ENCODE data around the gene ANKFY1.

Gene ANKFY1

GRCh38 chr17:4175921-4176807 is 87.6 kb downstream of the ANKFY1 start:
- no peak for DNase-seq

DNA sequence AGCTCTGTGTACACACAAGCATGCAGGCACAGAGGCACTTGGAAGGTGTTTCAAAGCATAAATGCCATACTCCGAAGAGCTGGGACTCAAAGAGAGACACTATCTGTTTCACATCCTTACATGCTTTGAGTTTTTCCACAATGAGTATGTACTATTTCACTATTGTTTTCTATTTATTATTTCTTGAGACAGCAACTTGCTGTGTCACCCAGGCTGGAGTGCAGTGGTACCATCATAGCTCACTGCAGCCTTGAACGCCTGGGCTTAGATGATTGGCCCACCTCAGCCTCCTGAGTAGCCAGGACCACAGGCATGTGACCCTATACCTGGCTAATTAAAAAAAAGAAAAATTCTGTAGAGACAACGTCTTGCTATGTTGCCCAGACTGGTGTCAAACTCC is 89.2 kb downstream of the ANKFY1 start:
- DNase-seq = no peak

DNA sequence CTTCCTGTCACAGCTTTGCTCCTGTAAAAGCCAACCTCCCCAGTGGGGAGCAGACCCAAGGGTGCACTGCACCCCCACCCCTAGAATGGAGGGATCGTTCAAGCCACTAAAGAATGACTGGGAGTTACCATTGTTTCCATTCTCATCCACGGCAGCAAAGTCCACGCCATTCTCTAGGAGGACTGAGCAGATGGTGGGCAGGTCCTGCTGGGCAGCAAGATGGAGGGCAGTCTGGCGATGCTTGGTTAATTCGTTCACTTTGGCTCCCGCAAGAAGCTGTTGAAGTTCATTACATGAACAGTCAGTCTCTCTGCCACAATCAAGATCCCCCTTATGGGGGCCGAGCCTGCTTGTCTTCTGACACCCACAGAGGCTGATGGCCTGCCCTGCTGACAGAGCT is 90.0 kb downstream of the ANKFY1 start:
- no peak for DNase-seq

GRCh38 chr17:4172356-4172755 is 91.4 kb downstream of the ANKFY1 start:
- DNase-seq = no peak

DNA sequence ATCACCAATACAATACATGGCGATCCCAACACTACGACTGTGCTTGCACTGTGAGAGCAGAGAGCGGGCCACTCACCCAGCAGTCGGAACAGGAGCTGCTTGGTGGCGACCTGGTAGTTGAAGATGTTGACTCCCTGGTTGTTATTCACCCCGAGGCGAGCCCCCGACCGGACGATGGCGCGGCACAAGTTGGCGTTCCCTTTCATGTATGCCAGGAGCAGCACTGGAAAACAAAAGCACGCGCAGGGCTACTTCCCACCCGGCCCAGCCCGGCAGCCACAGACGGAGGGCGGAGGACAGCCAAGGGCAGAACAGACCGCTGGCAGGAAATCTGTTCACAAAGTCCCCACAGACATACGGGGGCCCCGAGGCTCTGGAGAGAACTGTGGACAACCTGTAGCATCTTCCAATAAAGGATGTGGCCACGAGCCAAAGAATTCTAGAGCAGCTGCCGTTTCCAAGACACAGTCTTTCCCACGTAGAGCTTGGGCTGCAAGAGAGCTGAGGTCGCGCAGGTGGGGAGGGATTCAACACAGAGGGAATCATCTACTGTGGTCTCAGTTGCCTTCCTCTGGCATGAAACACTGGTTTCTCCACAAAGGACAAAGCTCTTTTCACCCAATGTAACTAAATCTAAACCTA is 93.0 kb downstream of the ANKFY1 start:
- no peak for DNase-seq

GRCh38 chr17:4167786-4168185 is 96.0 kb downstream of the ANKFY1 start:
- peak; percentile 28 for DNase-seq

- no peak for DNase-seq
Observed at GRCh38 chr17:4166419-4166818, 97.4 kb downstream of the ANKFY1 start.

GRCh38 chr17:4165301-4166010 is 98.3 kb downstream of the ANKFY1 start:
- no peak for DNase-seq

GRCh38 chr17:4163951-4164350 is 99.8 kb downstream of the ANKFY1 start:
- peak; percentile 3 for DNase-seq

- DNase-seq = peak; percentile 17
Observed at GRCh38 chr17:4162775-4163466, 100.9 kb downstream of the ANKFY1 start.

GRCh38 chr17:4162321-4162720 is 101.5 kb downstream of the ANKFY1 start:
- DNase-seq = no peak

DNA sequence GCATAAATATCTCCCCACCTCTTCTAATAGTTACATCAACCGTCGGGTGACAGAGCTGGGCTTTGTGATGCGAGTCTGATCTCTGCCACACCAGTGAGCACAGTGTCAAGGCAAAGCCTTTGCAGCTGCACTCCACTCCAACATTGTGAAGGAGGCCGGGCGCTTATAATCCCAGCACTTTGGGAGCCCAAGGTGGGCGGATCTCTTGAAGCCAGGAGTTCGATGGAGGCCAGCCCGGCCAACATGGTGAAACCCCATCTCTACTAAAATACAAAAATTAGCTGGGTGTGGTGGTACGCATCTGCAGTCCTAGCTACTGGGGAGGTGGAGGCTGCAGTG is 101.8 kb downstream of the ANKFY1 start:
- DNase-seq = no peak

GRCh38 chr17:4161192-4161966 is 102.4 kb downstream of the ANKFY1 start:
- DNase-seq = peak; percentile 87

GRCh38 chr17:4160294-4160859 is 103.4 kb downstream of the ANKFY1 start:
- DNase-seq = no peak

- no peak for DNase-seq
Observed at GRCh38 chr17:4159761-4160160, 104.0 kb downstream of the ANKFY1 start.

- DNase-seq = no peak
Observed at GRCh38 chr17:4157618-4158333, 106.0 kb downstream of the ANKFY1 start.

DNA sequence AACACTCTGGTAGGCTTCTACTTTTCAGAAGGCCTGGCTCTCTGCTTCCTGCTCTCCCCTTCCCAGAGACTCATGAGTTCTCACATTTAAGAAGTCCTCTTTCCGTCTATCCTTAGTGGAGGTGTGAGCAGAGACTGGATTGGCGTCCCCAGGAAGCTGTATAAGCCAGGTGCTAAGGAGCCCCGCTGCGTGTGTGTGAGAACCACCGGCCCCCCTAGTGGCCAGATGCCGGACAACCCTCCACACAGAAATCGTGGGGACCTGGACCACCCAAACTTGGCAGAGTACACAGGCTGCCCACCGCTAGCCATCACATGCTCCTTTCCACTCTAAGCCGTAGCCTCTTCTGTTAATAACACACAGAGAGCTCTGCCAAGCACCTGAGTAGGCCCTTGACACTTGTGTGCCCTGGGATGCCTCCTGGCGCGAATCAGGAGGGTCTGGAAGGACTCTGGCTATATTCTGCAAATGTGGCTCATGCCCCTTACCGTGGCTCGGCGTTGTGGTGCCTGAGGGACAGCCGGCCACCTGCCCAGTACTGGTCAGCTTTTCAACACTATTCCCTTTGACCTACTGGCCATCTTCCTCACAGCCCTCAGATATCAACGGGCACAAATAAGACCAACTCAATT is 106.9 kb downstream of the ANKFY1 start:
- no peak for DNase-seq

DNA sequence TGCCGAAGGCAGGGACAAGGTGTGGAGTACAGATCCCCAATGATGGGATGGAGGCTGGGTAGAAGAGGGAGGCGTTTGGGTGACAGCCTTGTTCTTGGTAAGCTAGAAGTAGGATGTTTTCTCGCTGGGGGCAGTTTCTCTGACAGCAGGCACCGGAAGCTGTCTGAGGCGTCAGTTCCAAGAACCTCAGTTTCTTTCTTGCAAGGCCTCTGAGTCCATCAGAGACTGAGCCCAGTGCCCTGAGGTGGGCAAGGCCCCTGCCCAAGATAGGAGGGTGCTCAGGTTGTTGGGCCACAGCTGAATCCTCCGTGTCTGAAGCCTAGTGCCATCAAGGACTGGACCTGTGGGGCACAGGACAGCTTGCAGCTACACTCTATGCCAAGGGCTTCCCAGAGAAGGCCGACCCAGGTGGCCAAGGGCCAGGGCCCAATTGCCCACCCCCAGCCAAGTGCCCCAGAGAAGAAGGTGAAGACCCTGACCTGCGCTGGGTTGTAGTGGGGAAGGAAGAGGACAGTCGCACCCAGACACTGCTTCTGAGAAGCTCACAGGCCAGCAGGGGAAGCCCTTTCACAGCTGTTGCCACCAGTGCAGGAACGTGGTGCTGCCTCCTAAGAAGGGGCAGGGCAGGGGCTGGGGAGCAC is 107.7 kb downstream of the ANKFY1 start:
- no peak for DNase-seq

DNA sequence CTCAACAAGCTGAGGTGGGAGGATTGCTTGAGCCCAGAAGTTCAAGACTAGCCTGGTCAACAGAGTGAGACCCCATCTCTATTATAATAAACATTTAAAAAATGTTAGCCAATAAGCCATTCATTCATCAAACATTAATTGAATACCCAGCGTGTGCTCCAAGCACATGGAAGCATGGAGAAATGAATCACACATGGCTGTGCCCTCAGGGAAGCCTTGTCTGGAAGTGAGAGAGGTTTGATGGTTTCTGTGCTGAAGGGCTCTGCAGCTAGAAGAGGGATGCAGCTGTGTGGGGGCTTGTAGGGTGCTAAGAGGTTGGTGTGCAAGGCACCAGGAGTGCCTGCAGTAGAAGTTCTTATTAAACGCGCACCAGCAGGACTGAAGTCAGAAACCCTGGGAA is 109.6 kb downstream of the ANKFY1 start:
- no peak for DNase-seq

DNA sequence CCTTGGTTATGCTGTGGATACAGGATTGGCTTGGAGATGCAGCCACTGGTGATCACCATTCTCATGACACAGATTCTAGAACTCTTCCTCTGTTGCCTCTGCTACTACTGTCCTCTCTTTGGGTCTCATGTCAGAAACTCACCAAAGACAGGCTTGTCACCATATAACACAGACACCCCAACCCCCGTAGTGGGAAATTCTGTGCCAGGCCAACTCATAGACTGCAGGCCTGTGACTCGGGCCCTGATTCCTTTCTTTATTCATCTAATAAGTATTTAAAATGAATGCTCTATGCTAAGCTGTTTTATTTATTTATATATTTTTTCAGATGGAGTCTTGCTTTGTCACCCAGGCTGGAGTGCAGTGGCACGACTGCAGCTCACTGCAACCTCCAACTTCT is 111.3 kb downstream of the ANKFY1 start:
- DNase-seq = no peak

Data from GF-D8 (cell line).